ENCODE data around the gene GPR137B.
A peak's percentile ranks its signal among the peaks of the same experiment; 100 is the strongest.
"Not testable (repeated sequence)": the region's sequence is repeated elsewhere in the genome, so short reads cannot be mapped to it uniquely, and the experiment has no call there.

GPR137B gene

DNA sequence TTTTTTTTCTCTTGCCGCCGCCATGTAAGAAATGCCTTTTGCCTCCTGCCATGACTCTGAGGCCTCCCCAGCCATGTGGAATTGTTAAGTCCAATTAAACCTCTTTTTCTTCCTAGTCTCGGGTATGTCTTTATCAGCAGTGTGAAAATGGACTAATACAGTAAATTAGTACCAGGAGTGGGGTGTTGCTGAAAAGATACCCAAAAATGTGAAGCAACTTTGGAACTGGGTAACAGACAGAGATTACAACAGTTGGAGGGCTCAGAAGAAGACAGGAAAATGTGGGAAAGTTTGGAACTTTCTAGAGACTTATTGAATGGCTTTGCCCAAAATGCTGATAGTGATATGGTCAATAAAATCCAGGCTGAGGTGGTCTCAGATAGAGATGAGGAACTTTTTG is 19.4 kb downstream of the GPR137B start:
- DNase-seq = not testable (repeated sequence)

DNA sequence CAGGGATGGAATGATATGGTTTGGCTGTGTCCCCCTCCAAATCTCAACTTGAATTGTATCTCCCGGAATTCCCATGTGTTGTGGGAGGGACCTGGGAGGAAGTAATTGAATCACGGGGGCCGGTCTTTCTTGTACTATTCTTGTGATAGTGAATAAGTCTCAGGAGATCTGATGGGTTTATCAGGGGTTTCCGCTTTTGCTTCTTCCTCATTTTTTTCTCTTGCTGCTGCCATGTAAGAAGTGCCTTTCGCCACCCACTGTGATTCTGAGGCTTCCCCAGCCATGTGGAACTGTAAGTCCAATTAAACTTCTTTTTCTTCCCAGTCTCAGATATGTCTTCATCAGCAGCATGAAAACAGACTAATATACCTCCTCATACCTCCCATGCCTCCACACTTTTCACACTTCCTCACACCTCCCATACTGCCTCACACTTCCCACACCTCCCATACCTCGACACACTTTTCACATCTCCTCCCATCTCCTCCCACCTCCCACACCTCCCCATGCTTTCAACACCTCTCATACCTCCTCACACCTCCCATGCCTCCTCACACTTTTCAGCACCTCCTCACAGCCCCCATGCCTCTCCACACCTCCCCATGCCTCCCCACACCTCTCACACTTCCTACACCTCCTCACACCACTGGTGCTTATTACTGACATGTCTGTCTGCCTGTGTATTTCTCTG is 21.3 kb downstream of the GPR137B start:
- peak in 1 of 2 donors; percentile 23 for DNase-seq

DNA sequence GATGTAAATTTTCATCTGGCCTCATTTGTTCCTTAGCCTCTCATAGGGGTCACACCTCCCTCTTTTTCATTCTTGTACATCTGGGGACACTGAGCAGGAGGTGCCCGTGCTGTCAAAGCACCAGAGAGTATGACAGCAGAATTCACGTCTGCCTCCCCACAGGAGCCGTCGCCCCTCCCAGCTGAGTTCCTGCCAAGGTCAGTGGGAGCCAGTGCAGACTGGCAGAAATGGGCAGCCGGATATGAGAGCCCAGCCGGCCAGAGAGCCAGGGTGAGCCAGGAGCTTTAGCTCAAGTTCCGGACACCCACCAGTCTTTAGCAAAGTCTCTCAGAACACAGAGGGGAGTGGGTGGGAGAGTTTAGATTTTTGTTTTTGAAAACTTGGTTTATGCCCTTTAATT is 21.9 kb downstream of the GPR137B start:
- DNase-seq = no peak

DNA sequence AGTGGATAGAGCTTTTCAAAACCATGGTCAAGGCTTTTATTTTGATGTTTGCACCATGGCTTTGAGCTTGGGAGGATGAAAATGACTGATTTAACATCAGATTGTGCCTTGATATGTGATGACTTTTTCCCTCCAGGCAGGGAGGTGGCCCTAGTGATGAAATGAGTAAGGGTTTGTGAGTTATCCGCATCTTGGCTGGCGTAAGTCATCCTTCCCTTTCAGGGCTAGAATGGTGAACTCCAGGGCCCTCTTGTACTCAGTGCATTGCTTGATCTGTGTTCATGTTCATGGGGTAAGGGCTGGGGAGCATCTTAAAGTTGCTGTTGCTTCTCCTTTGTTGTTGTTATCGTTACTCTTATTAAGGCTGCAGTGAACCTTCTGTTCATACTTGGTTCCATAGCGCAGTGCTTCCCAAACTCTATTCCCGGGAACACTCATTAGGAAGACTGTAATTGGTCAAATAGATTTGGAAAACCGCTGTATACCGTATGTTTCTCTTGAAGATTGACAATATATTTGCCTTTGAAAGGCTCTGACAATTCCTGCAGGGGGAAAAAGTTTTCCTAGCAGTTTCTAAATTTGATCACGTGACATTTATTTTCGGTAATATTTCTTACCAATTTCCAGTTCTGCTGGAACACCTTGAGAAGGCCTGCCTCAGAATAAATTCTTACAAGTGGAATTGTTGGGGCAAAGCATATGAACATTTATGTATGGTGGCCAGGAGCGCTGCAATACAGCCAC is 23.1 kb downstream of the GPR137B start:
- no peak for DNase-seq

DNA sequence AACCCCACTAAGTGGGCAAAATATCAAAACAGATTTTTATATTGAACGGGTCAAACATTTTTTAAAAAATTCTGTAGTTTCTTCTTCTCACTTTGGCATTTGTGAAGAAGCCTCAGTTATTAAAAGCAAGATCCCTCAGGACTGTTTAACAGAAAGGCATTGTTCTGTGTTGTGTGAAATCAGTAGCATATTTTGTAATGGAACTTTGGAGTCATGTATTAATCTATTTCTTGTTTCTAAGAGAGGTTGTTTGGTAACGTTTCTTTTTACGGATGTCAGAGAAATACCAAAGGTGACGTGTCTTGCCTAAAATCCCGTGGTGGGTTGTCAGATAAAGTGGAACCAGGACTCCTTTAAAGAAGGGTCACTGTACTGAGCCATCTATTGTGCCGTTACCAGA is 23.7 kb downstream of the GPR137B start:
- no peak for DNase-seq

DNA sequence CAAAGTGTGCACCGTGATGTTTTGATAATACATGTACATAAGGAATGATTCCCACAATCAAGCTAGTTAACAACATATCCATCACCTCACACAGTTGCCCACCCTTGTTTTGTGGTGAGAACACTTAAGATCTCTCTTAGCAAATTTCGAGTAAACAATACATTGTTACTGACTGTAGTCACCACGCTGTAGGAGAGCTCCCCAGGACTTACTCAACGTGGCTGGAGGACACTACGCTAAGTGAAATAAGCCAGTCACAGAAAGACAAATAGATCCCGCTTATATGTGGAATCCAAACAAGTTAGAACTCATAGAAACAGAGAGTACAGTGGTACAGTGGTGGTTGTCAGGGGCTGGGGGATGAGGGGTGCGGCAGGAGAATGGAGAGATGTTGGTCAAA is 24.8 kb downstream of the GPR137B start:
- no peak for DNase-seq

DNA sequence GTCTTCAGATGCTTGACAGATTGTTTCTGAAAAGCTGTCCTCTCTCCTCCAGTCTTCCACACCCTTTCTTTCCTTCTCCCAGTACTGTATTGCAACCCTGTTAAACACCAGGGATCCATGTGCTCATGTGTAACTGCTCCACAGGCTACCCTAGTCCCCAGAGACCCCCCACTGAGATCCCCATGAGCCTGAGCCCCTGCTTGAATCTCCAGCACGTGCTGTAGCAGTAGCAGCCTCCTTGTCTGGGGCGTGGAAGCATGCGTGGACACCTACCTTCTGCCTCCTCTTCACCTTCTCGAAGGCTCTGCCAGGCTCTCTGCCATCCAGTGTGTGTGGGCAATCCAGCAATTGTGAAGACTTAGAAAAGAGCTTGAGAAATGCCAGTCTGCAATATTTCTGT is 25.2 kb downstream of the GPR137B start:
- no peak for DNase-seq

DNA sequence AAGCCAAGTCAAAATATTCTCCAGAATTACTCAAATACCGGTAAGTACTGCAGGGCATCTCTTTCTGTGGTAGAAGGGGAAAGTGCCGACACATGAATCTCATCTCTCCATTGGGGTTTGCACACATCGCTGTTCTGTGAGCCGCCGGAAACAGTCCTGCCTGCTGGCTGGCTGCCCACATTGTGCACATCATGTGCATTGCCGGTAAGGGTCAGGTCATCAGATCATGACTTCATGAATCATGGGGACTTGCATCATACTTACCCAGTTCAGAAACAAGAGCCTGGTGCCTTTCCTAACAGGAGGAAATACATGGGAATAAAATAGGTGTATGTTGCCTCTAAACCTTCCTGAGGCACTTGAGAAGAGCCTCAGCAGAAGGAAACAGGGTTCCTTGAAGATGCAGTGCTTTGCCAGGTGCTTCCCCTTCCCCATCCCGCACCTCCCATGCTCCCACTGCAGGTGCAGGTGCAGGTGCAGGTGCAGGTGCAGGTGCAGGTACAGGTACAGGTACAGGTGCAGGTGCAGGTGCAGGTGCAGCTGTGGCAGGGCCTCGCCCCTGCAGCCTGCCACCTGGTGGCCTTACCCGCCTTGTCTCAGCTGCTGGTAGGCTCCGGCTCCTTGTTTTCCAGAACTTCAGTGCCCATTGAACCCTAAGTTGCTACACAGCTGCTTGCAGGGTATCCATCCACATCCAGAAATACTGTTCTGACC is 26.5 kb downstream of the GPR137B start:
- no peak for DNase-seq

DNA sequence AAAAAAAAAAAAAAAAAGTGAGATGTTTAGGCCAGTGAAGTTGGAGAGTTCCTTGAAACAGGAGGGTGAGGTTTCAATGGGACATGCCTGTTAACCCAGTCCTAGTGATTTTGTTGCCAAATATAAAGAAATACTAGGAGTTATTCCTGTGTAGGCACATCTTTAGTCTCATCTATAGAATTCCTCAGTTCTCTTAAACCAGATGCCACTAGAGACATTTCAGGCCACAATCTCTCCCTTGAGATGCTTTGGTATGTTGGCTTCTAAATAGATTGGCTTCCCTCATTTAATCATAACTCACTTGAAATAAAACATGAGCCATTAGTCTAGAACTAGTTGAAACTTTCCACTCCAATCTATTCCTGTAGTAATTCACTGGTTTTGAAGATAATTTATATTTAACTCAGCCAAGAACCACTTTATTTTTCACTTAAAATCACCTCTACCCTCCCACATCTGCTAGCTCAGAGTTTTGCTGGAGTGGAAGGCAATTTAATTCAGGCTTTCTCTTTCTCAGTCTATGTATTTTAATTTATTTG is 29.8 kb downstream of the GPR137B start:
- no peak for DNase-seq

DNA sequence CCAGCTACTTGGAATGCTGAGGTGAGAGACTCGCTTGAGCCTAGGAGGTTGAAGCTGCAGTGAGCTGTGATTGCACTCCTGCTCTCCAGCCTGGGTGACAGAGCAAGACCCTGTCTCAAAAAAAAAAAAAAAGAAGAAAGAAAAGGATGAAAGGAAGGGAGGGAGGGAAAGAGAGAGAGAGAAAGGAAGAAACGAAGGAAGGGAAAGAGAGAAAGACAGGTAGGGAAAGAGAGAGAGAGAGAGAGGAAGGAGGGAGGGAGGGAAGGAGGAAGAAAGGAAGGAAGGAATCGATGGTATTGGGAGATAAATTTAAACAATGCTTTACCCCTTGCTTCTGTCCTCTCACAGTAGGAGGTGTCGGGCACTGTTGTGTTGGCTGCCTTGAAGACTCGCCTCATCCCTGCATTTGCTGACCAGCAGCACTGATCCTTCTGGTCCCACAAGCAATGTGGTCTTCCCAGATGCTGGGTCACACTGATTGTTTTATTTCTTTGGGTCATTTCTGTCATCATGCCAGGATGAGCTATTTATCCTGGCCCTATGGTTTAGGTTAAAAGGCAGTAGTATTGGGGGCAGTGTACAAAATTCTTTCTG is 30.9 kb downstream of the GPR137B start:
- no peak for DNase-seq

DNA sequence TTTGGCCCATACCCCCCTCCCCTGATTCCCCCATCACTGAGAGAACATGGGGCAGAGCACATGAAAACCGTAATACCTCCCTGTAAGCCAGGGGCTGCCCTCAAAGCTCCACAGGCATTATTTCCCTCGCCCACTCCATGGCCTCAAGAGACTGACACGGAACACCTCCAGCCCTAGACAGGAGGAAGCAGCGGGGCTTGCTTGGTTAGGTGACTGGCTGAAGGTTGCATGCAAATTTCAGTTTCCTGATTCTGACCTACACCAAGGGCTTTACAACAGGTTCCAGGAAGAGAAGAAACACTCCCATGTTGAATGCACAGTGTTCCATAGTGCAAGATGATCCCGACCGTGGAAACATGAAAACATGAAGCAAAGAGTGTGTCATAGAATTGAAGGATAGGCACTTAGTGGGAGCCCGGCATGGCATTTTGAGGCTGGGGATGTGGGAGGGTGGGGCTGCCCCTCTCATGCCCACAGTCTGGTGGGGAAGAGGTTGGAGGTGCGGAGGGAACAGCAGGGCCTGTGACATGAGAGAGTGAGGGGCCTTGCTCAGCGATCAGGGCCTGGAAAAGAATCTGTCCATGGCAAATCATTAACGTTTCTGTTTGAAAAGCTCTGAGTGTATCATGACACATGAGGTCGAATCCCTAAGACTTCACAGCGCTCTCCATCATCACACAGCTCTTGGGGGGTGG is 33.5 kb downstream of the GPR137B start:
- no peak for DNase-seq

DNA sequence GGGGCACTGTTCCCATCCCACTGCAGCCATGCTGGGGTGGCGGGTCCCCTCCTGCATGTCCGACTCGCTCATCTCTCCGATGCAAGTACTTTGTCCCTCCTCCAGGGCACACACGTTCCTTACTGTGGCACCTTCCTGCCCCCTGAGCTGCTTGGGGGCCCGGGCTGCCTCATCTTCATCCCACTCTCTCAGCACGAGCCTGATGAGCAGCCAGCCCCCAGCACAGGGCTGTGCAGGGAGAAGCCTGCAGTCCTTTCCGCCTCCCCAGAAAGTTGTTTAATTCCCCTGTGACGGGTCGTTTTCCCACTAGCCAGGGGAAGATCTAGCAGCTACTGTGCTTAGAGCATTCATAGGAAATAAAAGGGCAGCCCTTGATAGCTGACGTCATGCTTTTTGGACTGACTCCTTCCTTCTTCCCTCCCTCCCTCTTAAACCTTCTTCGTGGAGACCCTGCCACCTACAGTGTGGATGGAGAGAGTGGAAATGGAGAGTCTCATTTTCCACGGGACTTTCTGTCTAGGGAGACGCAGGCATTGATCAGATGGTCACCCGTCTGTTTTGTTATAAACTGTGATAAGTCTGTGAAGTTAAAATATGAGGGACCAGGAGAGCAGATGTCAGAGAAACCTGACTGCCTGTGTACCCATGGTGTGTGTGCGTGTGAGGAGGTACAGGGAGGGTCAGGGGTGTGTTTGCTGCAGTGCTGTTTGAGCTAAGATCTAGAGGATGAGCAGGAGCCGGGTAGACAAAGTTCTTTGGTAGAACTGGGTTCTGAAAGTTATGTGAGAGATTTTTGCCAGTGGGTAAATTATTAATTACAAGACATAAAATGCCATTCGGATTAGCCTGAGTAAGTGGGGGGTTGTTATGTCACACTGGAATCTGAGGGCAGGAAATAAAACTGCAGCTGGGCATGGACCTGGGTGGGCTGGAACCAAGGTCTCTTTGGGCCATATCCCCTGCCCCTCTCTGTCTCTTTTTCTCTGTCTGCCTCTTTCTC is 34.3 kb downstream of the GPR137B start:
- no peak for DNase-seq

DNA sequence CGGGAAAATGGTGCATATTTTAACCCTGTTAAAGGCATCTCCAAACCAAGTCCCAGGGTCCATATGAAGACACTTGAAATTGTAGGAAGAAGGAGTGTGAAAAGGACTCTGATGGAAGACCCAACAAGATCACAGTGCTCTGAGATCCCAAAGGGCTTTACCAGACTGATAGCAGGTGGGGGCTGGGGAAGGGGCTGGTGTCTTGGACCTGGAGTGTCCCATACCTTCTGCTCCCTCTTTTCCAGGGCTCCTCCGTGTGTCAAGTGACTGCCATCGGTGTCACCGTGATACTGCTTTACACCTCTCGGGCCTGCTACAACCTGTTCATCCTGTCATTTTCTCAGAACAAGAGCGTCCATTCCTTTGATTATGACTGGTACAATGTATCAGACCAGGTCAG is 37.3 kb downstream of the GPR137B start:
- no peak for DNase-seq

DNA sequence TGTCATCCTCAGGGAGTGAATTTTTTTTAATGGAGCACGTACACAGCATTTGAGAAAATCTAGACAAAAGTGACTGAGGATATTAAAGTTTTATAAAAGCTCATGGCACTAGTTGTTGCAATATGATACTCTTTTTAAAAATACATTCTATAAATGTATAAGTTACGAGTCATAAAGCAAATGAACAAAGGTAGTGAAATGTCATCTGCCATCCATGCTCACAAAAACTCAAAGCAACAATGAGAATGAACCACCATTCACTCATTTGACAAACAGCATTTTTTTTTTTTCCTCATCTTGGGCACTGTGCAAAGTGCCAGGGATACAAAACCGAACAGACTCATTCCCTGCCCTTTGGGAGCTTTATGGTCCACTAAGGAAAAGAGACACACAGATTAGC is 38.7 kb downstream of the GPR137B start:
- no peak for DNase-seq

DNA sequence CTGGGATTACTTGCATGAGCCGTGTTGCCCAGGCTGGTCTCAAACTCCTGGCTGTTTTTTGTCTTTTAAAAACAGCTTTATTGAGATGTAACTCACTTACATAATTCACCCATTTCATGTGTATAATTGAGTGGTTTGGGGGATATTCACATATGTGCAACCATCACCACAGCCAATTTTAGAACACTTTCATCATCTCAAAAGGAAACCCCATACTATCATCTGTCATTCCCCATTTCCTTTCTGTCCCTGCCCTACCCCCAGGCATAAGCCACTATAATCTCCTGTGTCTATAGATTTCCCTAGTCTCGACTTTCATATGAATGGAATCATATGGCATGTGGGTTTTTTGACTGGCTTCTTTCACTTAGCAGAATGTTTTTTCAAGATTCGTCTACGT is 43.3 kb downstream of the GPR137B start:
- DNase-seq = no peak

DNA sequence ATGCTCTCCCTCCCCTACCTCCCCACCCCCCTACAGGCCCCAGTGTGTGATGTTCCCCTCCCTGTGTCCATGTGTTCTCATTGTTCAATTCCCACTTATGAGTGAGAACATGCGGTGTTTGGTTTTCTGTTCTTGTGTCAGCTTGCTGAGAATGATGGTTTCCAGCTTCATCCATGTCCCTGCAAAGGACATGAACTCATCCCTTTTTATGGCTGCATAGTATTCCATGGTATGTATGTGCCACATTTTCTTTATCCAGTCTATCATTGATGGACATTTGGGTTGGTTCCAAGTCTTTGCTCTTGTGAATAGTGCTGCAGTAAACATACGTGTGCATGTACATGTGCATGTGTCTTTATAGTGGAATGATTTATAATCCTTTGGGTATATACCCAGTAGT is 44.1 kb downstream of the GPR137B start:
- DNase-seq = not testable (repeated sequence)

DNA sequence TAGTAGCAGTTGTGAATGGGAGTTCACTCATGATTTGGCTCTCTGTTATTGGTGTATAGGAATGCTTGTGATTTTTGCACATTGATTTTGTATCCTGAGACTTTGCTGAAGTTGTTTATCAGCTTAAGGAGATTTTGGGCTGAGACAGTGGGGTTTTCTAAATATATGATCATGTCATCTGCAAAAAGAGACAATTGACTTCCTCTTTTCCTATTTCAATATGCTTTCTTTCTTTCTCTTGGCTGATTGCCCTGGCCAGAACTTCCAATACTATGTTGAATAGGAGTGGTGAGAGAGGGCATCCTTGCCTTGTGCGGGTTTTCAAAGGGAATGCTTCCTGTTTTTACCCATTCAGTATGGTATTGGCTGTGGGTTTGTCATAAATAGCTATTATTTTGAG is 45.7 kb downstream of the GPR137B start:
- DNase-seq = not testable (repeated sequence)

DNA sequence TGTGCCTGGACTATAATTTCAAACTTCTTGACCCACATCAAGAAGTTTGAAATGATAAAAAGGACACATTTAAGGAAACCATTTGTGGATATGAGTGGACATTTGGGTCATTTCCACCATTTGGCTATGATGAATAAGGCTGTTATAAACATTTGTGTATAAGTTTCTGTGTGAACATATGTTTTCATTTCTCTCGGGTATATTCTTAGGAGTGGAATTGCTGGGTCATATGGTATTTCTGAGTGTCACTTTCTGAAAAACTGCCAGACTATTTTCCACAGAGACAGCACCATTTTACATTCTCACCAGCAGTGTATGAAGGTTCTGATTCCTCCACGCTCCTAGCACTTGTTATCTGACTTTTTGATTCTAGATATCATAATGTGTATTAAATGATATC is 50.8 kb downstream of the GPR137B start:
- DNase-seq = no peak

DNA sequence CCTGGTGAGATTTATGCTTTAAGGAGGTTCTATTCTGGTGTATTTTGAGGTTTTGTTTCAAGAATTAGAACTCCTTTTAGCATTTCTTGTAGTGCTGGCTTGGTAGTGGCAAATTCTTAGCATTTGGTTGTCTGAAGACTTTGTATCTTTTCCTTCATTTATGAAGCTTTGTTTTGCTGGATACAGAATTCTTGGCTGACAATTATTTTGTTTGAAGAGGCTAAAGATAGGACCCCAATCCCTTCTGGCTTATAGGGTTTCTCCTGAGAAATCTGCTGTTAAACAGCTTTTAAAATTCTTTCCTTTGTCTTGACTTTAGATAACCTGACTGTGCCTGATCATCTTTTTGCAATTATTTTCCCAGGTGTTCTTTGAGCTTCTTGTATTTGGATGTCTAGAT is 58.6 kb downstream of the GPR137B start:
- no peak for DNase-seq

DNA sequence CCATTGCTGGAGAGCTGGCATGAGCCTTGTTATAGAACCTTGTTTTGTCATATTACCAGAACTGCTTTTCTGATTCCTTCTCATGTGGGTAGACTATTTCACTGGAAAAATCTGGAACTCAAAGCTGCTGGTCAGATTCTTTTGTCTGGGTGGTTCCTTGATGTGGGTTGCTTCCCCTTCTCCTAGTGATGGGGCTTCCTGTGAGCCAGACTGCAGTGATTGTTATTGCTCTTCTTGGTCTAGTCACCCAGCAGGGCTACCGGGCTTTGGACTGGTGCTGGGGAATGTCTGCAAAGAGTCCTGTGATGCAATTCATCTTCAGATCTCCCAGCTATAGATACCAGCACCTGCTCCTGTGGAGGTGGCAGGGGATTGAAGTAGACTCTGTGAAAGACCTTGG is 59.4 kb downstream of the GPR137B start:
- no peak for DNase-seq

DNA sequence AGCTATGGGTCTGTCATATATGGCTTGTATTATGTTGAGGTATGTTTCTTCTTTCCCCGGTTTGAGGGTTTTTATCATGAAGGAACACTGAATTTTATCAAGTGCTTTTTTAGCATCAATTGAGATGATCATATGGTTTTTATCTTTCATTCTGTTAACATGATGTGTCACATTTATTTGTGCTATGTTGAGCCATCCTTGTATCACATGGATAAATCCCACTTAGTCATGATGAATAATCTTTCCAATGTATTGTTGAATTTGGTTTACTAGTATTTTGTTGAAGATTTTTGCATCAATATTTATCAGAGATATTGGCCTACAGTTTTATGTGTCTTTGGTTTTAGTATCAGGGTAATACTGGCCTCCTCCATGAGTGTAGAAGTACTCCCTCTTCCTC is 61.7 kb downstream of the GPR137B start:
- no peak for DNase-seq

All from CD4-positive, alpha-beta T cell treated with Interferon alpha-2 for 1 hour (primary cell).